Fibroblast of pulmonary artery (primary cell): ENCODE measurements around the gene PCMTD2.

Experiments
- DNase-seq: peaks from one replicate; pipeline ENCODE4 v3.0.0-alpha.2; 2010; ENCODE audit warnings: low read depth
- H3K4me3 ChIP-seq: replicated peaks from 2 replicates; pipeline ENCODE4 v1.5.1; 2011; ENCODE audit warnings: low read depth, mild to moderate bottlenecking, control low read depth, low read length, moderate library complexity
- TF ChIP-seq, protein P1 (sequence below): IDR thresholded peaks from 2 replicates; pipeline ENCODE4 v1.5.1; 2011; ENCODE audit warnings: mild to moderate bottlenecking, control low read depth, low read length, inconsistent platforms; ENCODE audit errors: missing control alignments

The PCMTD2 gene

DNA sequence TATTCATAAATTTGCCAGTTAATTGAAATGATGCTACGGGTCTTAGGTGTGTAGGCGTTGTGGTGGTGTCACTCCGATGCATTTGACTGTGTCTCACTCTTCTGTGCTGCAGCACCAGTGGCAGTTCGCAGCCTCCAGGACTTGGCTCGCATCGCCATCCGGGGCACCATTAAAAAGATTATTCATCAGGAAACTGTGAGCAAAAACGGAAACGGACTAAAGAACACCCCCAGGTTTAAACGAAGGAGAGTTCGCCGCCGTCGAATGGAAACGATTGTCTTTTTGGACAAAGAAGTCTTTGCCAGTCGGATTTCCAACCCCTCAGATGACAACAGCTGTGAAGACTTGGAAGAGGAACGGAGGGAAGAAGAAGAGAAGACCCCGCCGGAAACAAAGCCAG is 17.6 kb downstream of the PCMTD2 start:
- no peak for DNase-seq
- TF ChIP-seq, protein P1, sequence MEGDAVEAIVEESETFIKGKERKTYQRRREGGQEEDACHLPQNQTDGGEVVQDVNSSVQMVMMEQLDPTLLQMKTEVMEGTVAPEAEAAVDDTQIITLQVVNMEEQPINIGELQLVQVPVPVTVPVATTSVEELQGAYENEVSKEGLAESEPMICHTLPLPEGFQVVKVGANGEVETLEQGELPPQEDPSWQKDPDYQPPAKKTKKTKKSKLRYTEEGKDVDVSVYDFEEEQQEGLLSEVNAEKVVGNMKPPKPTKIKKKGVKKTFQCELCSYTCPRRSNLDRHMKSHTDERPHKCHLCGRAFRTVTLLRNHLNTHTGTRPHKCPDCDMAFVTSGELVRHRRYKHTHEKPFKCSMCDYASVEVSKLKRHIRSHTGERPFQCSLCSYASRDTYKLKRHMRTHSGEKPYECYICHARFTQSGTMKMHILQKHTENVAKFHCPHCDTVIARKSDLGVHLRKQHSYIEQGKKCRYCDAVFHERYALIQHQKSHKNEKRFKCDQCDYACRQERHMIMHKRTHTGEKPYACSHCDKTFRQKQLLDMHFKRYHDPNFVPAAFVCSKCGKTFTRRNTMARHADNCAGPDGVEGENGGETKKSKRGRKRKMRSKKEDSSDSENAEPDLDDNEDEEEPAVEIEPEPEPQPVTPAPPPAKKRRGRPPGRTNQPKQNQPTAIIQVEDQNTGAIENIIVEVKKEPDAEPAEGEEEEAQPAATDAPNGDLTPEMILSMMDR = no peak
- no peak overlapping the region for H3K4me3 ChIP-seq

DNA sequence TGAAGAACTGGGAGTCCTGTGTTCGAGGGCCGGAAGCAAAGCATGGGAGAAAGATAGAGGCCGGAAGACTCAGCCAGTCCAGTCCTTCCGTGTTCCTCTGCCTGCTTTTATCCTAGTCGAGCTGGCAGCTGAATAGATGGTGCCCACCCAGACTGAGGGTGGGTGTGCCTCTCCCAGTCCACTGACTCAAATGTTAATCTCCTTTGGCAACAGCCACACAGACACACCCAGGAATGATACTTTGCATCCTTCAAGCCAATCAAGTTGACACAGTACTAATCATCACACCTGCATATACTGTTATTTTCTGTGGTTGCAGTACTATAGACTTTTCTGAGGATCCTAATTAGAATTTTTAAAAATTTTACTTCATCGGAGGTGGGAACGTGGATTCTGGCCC is 21.3 kb downstream of the PCMTD2 start:
- H3K4me3 ChIP-seq = no peak overlapping the region
- TF ChIP-seq, protein P1 = no peak
- no peak for DNase-seq

DNA sequence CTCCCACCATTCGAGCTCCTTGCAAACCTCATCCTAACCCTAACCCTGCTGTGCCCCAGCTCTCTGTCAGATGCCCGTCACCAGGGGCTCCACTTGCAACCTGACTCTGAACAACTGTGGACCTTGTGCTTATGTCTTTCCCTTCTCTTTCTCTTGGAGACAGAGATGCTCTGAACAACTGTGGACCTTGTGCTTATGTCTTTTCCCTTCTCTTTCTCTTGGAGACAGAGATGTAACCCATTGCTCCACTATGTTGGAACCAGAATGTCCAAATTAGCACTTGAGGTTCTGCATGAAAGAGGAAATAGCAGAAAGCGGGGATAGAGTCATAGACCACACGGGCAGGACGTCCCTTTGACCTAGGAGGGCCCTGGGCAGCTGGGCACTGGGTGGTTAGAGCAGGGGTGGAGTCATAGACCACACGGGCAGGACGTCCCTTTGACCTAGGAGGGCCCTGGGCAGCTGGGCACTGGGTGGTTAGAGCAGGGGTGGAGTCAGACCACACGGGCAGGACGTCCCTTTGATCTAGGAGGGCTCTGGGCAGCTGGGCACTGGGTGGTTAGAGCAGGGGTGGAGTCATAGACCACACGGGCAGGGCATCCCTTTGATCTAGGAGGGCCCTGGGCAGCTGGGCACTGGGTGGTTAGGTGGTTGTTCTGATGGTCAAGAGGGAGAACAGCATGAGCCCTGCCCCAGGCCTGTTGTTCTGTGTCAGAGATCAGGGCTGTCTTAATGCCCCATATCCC is 22.2 kb downstream of the PCMTD2 start:
- DNase-seq = no peak
- TF ChIP-seq, protein P1 = no peak
- no peak overlapping the region for H3K4me3 ChIP-seq

DNA sequence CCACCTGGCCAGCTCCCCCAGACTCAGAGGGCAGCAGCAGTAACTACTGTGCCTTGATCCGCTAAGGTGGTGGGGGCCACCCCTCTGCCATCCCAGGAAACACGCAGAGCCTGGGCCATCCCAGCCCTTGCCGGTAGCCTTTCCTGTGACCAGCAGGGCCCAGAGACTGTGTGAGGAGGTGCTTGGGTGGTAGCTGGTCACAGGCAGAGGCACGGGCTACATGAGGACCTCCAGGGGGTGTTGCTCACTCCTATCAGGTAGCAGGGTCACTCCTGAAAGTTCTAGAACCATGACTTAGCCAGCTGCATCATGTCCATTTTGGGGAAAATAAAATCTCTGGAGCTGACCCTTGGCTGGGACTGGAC is 22.8 kb downstream of the PCMTD2 start:
- TF ChIP-seq, protein P1 = no peak
- DNase-seq = no peak
- no peak overlapping the region for H3K4me3 ChIP-seq

DNA sequence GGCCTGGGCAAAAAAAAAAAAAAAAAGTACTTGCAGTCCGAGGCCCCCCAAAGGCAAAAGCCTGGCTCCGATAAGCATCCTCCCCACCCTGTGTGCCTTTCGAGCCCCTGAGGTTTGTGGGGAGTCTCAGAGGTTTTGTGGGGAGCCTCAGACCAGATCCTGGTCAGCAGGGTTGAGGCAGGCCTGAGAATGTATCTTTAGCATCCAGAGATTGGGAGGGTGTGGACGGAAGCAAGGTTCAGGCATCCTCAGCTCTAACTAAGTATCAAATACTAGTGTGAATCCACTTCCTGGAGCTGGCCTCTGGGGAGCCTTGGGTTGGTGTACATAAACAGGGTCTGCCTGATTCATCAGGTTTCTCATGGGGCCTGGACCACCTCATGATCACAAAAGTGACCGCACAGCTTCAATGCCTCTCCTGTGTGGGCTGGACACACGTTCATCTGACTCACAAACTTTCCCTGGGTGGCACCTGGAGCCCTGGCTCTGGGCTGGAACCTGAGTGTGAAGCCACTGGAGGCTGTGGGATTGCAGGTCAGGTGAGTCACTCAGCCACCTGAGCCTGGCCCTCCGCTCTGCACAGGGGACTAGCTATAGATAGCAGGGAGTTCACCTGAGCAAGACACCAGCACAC is 24.4 kb downstream of the PCMTD2 start:
- no peak for DNase-seq
- no peak overlapping the region for H3K4me3 ChIP-seq
- TF ChIP-seq, protein P1 = no peak

DNA sequence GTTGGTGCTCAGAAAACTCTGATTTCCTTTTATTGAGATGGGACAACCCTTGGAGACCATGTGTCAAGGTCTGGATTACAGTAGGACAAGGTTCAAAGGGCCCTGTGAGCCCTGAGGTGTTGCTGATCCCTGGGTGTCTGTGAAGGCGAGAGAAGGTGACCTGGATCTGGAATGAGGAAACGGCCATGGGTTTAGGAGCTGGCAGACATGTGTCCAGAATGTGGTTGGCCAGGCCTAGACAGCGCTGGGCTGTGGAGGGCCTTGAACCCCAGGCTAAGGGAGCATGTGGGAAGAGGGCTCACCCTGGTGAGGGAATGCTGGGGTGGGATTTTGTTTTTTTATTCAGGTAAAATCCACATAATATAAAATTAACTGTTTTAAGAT is 24.9 kb downstream of the PCMTD2 start:
- no peak for DNase-seq
- no peak overlapping the region for H3K4me3 ChIP-seq
- TF ChIP-seq, protein P1 = no peak

DNA sequence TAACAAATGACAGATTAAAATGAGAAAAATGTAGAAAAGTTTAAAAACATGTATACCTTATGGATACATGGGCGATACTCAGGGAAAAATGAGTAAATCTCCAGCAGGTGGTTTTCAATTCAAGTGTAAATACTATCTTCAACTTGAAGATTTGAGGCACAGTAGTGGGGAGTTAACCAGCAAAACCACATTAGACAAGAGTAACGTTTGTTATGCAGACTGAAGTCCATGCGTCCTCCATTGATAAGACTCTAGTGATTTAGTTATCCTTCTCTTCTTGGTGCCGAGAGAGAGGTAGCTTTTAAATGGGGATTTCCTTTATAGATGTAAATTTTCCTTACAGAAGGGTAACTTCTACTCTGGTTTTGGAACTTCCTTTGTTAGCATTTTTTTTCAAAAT is 28.1 kb downstream of the PCMTD2 start:
- H3K4me3 ChIP-seq = no peak overlapping the region
- TF ChIP-seq, protein P1 = no peak
- DNase-seq = no peak
